Mesenteric fat pad (tissue), 1 donor: ENCODE data around the gene G6PC1. TPM values are rescaled to one million over a fixed set of nuclear protein-coding genes. Genes with fewer than 3 reads are reported as not detected.
"Not testable (repeated sequence)": the region's sequence is repeated elsewhere in the genome, so short reads cannot be mapped to it uniquely, and the experiment has no call there.

ENCODE experiments used
- DNase-seq: peaks from one replicate; pipeline ENCODE4 v3.0.0-alpha.2; 2020; ENCODE audit warnings: low spot score
- total RNA-seq: library from RNA; stranded (reverse); fragmentation: NEBNext Ultra II Directional; extraction: Animal tissue kit (Norgen Biotek cat#: 25700); gene quantifications from one replicate; pipeline ENCODE4 v1.2.1, GENCODE V29; 2021
- donor health status: DM: yes; HTN: yes; CAD: no.

The G6PC1 gene
- total RNA-seq, 1 donor from 2014 or later = not detected

DNA sequence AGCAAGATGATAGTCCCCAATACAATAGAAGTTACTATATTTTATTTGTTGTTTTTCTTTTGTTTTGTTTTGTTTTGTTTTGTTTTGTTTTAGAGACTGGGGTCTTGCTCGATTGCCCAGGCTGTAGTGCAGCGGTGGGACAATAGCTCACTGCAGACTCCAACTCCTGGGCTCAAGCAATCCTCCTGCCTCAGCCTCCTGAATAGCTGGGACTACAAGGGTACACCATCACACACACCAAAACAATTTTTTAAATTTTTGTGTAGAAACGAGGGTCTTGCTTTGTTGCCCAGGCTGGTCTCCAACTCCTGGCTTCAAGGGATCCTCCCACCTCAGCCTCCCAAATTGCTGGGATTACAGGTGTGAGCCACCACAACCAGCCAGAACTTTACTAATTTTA is 618 bp upstream of the G6PC1 start:
- DNase-seq = not testable (repeated sequence)

DNA sequence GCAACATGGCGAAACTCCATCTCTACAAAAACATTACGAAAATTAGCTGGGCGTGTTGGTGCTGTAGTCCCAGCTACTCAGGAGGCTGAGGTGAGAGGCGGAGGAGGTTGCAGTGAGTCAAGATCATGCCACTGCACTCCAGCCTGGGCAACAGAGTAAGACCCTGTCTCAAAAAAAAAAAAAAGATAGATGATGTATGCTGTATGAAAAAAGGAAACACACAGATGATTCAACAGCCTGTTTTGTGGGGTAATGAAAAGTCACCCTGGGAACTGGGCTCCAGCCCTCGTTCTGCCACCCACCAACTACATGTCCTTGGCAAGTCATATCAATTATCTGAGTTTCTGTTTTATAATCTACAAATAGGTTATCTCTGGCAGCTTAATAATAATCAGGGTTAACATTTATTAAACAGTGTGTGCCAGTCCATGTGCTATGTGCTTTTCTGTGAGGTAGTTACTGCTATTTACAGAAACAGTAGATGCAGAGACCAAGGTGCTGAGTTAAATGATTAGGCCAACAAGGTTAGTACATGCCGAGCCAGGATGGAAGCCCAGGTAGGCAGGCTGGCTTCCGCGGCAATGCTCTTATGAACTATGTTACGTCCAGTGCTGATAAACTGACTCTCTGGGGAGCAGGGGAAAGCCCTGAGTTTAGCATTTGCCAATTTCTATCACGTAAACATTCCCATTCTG is 1.1 kb downstream of the G6PC1 start:
- no peak for DNase-seq

- DNase-seq = no peak
Observed at GRCh38 chr17:42904110-42904469, 3.5 kb downstream of the G6PC1 start.

- DNase-seq = no peak
Observed at GRCh38 chr17:42906772-42907446, 6.3 kb downstream of the G6PC1 start.

GRCh38 chr17:42908872-42909700 is 8.5 kb downstream of the G6PC1 start:
- no peak for DNase-seq

GRCh38 chr17:42913522-42913921 is 12.9 kb downstream of the G6PC1 start:
- DNase-seq = no peak

DNA sequence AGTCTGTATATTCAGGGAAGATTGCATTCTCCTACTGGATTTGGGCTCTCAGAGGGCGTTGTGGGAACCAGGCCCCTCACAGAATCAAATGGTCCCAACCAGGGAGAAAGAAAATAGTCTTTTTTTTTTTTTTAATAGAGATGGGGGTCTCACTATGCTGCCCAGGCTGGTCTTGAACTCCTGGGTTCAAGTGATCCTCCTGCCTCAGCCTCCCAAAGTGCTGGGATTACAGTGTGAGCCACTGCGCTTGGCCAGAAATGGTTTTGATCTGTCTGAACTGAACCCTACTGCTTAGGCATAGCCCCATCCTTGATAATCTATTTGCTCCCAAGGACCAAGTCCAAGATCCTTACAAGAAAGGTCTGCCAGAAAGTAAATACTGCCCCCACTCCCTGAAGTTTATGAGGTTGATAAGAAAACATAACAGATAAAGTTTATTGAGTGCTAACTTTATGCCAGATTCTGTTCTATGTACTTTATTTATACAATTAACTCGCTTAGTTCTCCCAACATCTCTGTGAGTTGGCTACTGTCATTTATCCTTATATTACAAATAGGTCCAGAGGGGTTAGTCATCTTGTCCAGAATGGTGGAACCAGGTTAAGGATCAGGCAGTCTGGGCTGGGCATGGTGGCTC is 13.5 kb downstream of the G6PC1 start:
- no peak for DNase-seq

- DNase-seq = not testable (repeated sequence)
Observed at GRCh38 chr17:42915288-42915687, 14.7 kb downstream of the G6PC1 start.

GRCh38 chr17:42916388-42917235 is 16.0 kb downstream of the G6PC1 start:
- not testable (repeated sequence) for DNase-seq

GRCh38 chr17:42917236-42917603 is 16.6 kb downstream of the G6PC1 start:
- no peak for DNase-seq

DNA sequence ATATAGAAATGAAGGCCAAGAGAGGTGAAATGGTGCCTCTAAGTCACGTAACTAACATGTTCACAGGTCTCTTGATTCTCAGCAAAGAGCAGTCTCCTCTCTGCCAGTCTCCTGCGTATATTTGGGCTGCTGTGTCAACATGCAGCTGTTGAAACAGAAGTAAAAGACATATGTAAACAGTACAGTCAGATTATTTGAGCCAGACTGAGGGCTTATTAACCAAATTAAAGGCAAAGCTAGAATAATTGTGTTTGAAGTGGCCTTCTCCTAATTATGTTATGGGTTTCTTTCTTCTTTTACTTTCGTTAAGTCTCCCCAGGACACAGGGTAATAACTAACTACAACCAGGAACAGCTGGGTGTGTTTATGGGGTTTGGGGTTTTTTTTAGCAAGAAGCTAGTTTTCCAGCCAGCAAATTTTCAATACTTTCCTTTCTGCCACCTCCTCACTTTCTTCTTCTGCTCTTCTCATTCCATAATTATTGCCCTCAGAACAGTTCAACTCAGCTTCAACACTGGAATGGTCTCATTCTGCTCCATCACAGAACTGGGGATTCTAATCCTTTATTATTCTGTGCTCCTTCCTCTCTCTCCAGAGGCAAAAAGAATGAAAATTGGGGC is 18.4 kb downstream of the G6PC1 start:
- DNase-seq = no peak

- not testable (repeated sequence) for DNase-seq
Observed at GRCh38 chr17:42919522-42920077, 19.0 kb downstream of the G6PC1 start.

GRCh38 chr17:42920106-42920900 is 19.7 kb downstream of the G6PC1 start:
- no peak for DNase-seq

DNA sequence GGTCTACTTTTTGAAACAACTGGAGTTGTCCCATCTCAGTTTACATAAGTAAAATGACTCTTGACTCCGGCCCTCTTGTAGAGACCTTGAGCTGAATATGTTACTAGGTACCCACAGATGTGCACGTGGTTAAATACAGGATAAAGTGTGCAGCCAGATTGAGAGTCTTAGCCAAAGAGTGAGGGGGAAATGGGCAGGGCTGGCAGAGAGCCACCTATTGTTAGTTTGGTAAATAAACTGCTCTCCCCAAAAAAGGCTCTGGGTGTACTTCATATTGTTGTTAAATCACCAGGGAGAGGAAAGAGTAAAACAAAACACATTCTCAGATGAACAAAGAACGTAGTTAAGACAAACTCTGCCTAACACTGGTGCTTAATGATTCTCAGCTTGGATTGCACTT is 20.3 kb downstream of the G6PC1 start:
- no peak for DNase-seq

DNA sequence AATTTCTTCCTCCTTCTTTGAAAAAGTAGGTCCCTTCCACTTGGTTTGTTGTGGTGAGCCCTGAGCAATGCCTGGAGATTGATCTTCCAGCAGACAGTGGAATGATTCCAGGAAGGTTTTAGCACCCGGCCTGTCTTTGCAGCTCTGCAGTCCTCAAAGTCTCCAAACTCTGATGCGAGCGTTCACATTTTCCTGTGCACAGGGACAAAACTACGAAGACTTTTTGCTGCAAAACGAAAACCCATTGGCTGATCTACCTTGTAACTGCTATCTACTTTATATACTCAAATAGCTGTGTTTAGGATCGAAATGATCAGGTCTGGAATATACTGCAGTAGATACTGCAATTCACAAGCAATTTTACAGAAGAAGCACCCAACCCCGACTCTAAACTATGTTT is 21.7 kb downstream of the G6PC1 start:
- no peak for DNase-seq

GRCh38 chr17:42923472-42923871 is 22.9 kb downstream of the G6PC1 start:
- not testable (repeated sequence) for DNase-seq

GRCh38 chr17:42924891-42925290 is 24.3 kb downstream of the G6PC1 start:
- no peak for DNase-seq

DNA sequence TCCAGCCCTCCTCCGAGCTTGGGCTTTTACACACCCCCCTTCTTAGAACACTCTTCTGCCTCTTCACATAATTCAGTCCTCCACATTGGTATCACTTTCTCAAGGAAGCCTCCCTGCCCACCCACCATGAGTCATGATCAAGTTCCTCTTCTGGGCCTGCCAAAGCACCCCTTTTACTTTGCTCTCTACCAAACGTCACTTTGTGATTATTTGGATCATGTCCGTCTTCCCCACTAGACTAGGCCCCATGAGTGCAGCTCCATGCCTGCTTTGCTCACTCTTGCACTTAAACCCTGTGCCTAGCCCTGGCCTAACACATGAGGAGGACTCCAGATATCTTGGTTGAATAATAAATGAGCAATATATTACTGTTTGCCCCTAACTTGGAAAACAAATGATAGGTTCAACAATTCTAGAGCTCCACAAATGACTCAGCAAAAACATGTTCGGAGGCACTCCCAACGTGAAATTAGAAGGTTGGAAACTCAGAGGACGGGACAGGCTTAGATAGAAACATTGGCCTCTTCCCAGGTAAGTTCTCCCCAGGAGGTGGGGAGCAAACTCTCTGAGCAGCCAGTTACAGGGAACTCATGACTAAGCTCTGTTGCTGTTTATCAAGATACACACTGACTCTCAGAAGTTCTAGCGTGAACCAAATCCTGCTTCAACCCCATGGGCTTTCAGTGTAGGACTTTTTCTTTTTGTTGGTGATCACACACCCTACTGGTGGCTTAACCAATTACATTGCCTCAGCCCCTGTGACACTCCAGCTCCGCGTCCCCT is 28.3 kb downstream of the G6PC1 start:
- no peak for DNase-seq
